Peyer's patch (tissue), 4 donors: ENCODE results near the gene NCKAP5. TPM values are rescaled to one million over a fixed set of nuclear protein-coding genes. Genes with fewer than 3 reads are reported as not detected.

ENCODE experiments used
- DNase-seq, 3 donors: peaks; one replicate each; pipeline ENCODE4 v3.0.0-alpha.2; 2017 to 2019
- H3K27ac ChIP-seq, 4 donors: fragments of 200-600 bp; sonication (generic); one replicate each; pipeline ENCODE4 v1.5.1; 2016 to 2019
- H3K27me3 ChIP-seq, 2 donors: fragments of 200-600 bp; sonication (generic); one replicate each; pipeline ENCODE4 v1.5.1; 2019
- H3K36me3 ChIP-seq, 3 donors: fragments of 200-600 bp; sonication (generic); one replicate each; pipeline ENCODE4 v1.5.1; 2016 to 2019
- H3K4me1 ChIP-seq, 4 donors: fragments of 200-600 bp; sonication (generic); one replicate each; pipeline ENCODE4 v1.5.1; 2016 to 2019
- H3K4me3 ChIP-seq, 4 donors: fragments of 200-600 bp; sonication (generic); 1 replicate in 3 of 4; 2 replicates in 1 of 4; pipeline ENCODE4 v1.5.1; 2016 to 2019; ENCODE audit warnings: mild to moderate bottlenecking in 1 of 4
- H3K9me3 ChIP-seq, 4 donors: fragments of 200-600 bp; sonication (generic); one replicate each; pipeline ENCODE4 v1.5.1; 2016 to 2019; ENCODE audit warnings: mild to moderate bottlenecking in 1 of 4
- POLR2A ChIP-seq, 2 donors: fragments of 450-650 bp; IDR thresholded peaks; one replicate each; pipeline ENCODE4 v1.5.1; 2017; ENCODE audit warnings: antibody characterized with exemption in 2 of 2, mild to moderate bottlenecking in 2 of 2, moderate library complexity in 2 of 2
- total RNA-seq, 4 donors: library from RNA; depleted of rRNA; stranded (reverse); fragments of >200 nt; gene quantifications; one replicate each; pipeline ENCODE4 v1.1.0, GENCODE V29; 2016
- TF ChIP-seq, protein P1 (sequence below), 6 experiments: fragments of 450-650 bp in 4 of 6; fragments of 200-600 bp in 2 of 6; sonication (generic) in 1 of 6; IDR thresholded peaks; one replicate each; pipeline ENCODE4 v1.5.1; 2017 to 2019; ENCODE audit warnings: antibody characterized with exemption in 6 of 6, mild to moderate bottlenecking in 3 of 6, moderate library complexity in 1 of 6

The NCKAP5 gene
- total RNA-seq, 4 donors from 2014 or later = 9.1 to 28.5 (median 22.5) TPM

DNA sequence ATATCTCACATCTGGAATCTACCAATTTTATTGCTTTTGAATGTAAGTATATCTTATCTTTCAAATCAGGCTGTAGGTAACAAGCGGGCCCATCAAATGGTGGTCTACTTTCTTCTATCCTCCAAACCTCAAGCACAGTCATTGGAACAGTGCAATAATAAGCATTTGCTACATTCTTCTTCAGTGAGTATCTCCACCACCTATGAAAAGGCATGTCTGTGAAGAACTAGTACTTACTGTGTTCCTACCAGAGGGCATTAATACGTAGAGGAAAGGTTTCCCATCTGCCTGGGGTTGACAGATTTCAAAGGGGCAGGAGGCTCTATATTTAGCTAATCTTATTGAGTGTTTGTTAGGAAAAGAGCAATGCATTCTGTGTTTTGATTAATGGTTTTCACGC, 411.1 kb downstream of the NCKAP5 start:
- Histone ChIP-seq H3K4me1 (no peaks in the 10 kb centered on the region), H3K9me3 (no peaks in the 10 kb centered on the region), H3K36me3 (no peaks in the 10 kb centered on the region), H3K27ac (no peak overlapping the region), H3K4me3 (no peak overlapping the region), H3K27me3 (no peaks in the 10 kb centered on the region)
- no peak for TF ChIP-seq POLR2A (IDR thresholded peaks at IDR 0.05)
- TF ChIP-seq, protein P1, sequence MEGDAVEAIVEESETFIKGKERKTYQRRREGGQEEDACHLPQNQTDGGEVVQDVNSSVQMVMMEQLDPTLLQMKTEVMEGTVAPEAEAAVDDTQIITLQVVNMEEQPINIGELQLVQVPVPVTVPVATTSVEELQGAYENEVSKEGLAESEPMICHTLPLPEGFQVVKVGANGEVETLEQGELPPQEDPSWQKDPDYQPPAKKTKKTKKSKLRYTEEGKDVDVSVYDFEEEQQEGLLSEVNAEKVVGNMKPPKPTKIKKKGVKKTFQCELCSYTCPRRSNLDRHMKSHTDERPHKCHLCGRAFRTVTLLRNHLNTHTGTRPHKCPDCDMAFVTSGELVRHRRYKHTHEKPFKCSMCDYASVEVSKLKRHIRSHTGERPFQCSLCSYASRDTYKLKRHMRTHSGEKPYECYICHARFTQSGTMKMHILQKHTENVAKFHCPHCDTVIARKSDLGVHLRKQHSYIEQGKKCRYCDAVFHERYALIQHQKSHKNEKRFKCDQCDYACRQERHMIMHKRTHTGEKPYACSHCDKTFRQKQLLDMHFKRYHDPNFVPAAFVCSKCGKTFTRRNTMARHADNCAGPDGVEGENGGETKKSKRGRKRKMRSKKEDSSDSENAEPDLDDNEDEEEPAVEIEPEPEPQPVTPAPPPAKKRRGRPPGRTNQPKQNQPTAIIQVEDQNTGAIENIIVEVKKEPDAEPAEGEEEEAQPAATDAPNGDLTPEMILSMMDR (IDR thresholded peaks at IDR 0.05) = no peak
- no peak for DNase-seq

DNA sequence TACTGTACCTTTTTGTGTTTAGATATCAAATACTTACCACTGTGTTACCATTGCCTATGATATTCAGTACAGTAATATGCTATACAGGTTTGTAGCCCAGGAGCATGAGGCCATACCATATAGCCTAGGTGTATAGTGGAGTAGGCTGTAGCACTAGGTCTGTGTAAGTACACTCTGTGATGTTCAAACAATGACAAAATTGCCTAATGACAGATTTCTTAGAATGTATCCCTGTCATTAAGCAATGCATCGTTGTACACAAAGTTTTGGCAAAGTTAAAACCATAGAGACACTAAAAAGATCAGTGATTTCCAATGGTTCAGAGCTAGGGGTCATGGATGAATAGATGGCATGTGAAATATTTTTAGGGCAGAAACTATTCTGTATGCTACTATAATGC, 415.5 kb downstream of the NCKAP5 start:
- no peak for TF ChIP-seq POLR2A (IDR thresholded peaks at IDR 0.05)
- TF ChIP-seq, protein P1 (IDR thresholded peaks at IDR 0.05) = no peak
- no peak for DNase-seq
- Histone ChIP-seq H3K4me1 (no peaks in the 10 kb centered on the region), H3K9me3 (no peaks in the 10 kb centered on the region), H3K4me3 (no peak overlapping the region), H3K27me3 (no peaks in the 10 kb centered on the region), H3K36me3 (no peaks in the 10 kb centered on the region), H3K27ac (no peak overlapping the region)

DNA sequence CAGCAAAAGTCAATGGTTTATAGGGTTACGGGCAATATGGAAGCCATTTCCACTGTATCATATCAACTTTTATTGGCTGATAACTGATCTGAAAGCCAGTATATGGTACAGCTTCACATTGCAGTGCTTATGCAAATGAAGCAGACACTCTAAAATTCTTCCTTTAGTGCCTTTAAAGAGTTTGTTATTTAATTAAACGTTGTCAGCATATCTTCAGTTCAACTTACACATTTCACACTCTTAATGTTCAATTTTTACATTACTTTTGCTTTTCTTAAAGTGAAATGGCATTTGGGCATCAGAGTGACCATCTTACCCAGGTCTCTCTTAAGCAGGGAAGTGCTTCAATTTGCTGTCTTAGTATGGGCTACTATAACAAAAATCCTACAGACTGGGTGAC, 420.1 kb downstream of the NCKAP5 start:
- Histone ChIP-seq H3K27ac (no peak overlapping the region), H3K27me3 (no peaks in the 10 kb centered on the region), H3K36me3 (no peaks in the 10 kb centered on the region), H3K4me3 (no peak overlapping the region), H3K9me3 (no peaks in the 10 kb centered on the region), H3K4me1 (no peaks in the 10 kb centered on the region)
- TF ChIP-seq POLR2A (IDR thresholded peaks at IDR 0.05) = no peak
- TF ChIP-seq, protein P1 (IDR thresholded peaks at IDR 0.05) = no peak
- no peak for DNase-seq

GRCh38 chr2:133146893-133147292, 421.4 kb downstream of the NCKAP5 start:
- no peak for DNase-seq
- TF ChIP-seq, protein P1 (IDR thresholded peaks at IDR 0.05) = no peak
- no peak for TF ChIP-seq POLR2A (IDR thresholded peaks at IDR 0.05)

GRCh38 chr2:133143645-133144044, 424.6 kb downstream of the NCKAP5 start:
- TF ChIP-seq, protein P1 (IDR thresholded peaks at IDR 0.05) = no peak
- no peak for TF ChIP-seq POLR2A (IDR thresholded peaks at IDR 0.05)
- Histone ChIP-seq H3K36me3 (no peaks in the 10 kb centered on the region), H3K9me3 (no peaks in the 10 kb centered on the region), H3K27me3 (no peaks in the 10 kb centered on the region), H3K4me3 (no peak overlapping the region), H3K4me1 (no peaks in the 10 kb centered on the region), H3K27ac (no peak overlapping the region)
- DNase-seq = no peak

More at GRCh38 chr2:133146893-133147292, 421.4 kb downstream of the NCKAP5 start:
- Histone ChIP-seq H3K4me3 (no peak overlapping the region), H3K4me1 (no peaks in the 10 kb centered on the region), H3K36me3 (no peaks in the 10 kb centered on the region), H3K27ac (no peak overlapping the region), H3K9me3 (no peaks in the 10 kb centered on the region), H3K27me3 (no peaks in the 10 kb centered on the region)

GRCh38 chr2:133142087-133142486, 426.2 kb downstream of the NCKAP5 start:
- no peak overlapping the region for H3K27ac ChIP-seq
- H3K4me1 ChIP-seq = no peaks in the 10 kb centered on the region
- TF ChIP-seq, protein P1 (IDR thresholded peaks at IDR 0.05) = no peak
- no peak for TF ChIP-seq POLR2A (IDR thresholded peaks at IDR 0.05)
- no peaks in the 10 kb centered on the region for H3K9me3 ChIP-seq
- H3K27me3 ChIP-seq = no peaks in the 10 kb centered on the region
- no peak for DNase-seq
- H3K36me3 ChIP-seq = no peaks in the 10 kb centered on the region
- H3K4me3 ChIP-seq = no peak overlapping the region
